NCI-H526 (cell line): Measurements from ENCODE around the gene DLEU7.

Experiments used
- DNase-seq, 2 experiments: peaks; one replicate each; lab custom pipeline; 2025; lab: John Stamatoyannopoulos, UW

DLEU7 gene

DNA sequence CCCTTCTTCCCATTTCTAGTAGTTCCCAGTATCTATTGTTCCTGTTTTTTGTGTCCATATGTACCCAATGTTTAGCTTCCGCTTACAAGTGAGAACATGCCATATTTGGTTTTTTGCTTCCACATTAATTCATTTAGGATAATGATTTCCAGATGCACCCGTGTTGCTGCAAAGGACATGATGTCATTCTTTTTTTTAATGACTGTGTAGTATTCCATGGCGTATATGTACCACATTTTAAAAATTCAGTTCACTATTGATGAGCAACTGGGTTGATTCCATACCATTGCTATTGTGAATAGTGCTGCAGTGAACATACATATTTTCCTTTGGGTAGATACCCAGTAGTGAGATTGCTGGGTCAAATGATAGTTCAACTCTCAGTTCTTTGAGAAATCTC lies 50.5 kb downstream of the DLEU7 start:
- DNase-seq, result no peak

DNA sequence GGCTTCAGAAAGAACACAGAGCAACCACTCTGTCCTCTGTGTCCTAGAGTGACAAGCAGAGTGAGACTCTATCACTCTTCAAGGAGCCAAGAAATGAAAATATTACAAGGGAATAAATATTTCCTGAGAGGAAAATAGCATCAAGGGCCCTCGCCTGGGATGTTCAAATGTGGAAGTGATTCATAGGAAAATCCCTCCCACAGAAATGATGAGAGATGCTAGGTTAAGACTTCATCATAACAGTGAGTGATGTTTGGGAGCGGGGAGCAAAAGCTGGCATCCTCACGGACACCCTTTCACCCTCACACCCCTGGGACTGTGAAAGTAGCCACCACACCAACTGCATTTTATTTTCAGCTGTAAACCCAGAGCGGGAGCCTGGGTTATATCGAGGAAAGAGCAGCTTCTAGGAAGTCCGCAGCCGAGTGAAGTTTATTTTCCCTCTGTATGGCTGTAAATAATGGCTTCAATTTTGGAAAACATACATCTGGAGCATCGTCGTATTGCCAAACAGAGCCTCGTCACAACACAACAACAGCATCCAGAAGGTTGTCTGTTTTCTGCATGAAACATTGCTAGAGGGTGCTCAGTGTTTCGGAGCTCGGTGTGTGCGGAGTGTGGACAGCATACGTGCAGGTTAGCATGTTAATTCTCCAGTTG lies 54.8 kb downstream of the DLEU7 start:
- DNase-seq, result no peak

DNA sequence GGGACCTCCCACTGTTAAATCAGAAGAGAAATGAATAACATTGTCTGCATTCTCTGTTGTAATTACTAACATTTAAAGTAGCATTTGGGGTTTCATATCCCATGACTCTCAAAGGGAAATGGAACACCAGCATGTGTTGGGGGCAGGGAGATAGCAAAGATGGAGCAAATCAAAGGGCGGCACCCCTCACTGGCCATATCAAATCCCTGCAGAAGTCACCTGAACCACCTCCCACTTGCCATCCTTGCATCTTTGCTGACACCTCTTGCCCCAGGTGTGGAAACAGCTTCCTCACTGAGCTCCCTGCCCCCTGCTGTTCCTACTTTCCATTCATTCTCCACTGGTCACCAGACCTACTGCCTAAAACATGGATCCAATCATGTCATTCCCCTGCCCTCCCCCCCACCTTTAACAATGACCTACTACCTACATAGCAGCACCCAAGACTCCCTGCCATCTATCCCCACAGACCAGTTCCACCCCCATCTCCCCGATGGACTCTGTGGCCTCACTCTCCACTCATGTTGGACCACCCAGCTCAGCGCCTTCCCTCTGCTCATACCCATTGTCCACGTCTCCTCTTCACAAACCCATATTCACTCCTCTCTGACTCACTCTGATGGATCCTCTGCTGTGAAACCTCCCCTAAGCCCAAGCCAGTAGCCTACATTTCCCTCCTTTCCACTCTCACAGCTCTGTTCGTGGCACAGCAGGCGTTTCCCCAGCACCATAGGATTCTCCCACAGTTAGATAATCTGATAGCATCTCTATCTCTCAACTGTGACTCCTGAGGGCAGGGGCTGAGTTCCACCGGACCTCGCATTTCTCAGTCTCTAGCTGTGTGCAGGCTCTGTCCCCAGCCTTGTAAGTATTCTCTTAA lies 55.9 kb downstream of the DLEU7 start:
- no peak for DNase-seq

DNA sequence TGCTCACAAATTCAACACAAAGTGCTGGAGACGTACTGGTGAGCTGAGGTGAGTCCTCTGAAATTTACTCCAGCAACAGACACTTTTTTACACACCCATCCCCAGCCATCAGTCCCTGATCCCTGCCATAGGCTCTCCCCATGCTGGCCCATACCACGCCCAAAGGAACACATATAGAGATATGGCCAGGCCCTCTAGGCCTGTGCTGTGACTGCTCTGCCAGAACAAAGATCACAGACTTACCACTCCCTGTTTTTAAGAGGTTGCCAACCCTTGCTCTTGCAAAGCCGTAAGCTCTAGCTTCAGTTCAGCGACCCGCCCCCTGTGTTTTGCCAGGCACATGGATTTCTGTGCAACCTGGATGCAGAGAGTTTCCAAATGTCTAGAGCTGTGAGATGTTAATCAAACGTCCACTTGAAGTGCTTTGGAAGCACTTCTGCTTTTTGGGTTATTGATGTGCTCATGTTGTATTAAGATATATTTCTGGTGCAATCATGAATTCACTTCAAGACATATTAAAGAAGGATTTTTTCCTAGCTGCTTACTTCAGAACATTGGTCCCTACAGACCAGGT lies 59.7 kb downstream of the DLEU7 start:
- DNase-seq, result no peak

DNA sequence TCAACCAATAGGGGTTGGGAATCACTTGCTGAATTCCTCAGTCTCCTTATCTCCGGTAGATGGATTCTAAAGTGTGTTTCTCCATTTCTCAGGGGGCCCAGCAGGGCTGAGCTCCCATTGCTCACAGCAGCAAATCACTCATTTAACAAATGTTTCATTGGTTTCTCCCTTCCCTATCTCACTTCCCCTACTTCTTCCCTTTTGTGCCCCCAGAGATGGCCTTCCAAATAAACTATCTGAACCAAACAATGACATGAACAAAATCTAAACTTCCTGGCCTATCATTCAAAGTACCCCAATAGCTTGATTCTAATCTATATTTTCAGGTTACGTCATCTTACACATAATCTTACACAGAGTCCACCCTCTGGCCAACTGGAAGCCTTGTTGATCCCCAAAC lies 60.4 kb downstream of the DLEU7 start:
- no peak for DNase-seq

DNA sequence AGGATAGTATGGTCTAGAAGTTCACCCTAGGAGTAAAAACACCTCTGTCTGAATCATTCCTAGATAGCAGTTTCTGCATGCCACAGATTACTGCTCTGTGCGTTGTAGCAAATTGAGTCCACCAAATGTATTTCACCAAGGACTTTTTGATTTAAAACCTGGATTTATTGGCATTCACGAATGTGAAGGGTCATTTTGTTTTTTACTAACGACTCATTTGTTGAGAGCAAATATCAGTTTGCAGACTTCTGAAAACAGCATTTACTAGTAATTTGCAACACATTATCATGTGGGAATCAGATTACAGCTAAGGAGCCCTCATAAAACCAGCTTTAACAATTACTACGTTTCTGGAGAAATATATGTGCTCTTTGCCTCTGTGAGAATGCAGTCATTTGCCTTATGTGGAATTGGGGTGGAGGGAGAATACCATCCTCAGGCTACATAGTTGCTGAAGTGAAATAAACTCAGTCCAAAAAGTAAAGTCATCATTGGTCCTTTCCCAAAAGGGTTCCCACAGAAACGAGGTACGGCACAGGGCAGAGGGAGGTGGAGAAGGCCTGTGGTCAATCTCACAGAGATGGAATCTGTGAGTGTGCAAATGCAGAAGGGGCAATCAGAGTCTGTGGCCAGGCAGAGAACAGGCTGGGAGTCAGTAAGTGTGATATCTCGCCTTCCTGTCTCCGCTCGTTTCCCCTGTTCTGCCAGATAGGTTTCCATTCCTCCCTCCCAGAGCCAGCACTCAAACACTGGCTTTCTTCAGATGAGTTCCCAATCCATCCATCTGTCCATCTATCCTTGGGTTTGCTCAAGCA lies 63.1 kb downstream of the DLEU7 start:
- peak in 1 of 2 experiments; percentile 34 for DNase-seq

DNA sequence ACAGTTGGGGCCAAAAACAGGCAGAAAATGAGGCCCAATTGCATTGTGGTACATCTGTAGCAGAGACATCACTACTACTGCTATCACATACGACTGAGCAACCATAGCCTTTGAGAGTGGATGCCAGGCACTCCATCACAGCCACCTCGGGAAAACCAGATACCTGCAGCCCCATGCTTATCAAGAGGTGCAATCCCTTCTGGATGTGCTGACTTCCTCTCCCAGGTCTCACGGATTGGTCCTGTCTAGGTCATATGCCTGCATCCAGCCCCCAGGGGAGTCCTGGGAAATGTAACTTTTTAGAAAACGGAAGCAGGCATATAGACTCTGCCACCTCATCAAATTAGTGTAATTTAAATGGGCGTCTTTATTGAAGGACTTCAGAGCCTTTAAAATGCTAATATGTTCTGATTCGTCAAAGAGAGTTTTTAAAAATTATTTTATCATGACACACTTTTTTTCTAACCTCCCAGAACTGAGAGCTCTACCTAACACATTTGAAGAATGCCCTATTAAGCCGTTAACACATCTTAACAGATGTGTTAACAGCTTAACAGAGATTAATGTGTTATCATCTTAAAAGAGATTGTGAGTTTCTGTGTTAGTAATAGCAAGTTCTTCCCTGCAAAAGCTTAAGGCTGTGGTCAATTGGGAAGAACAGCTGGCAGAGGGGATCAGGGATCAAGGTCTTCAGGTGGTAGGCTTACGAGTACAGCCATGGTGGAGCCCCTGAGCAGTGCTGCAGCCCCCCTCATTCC lies 63.9 kb downstream of the DLEU7 start:
- no peak for DNase-seq
